Adrenal gland (tissue), 5 donors: ENCODE measurements around the gene TNS3.

Experiments
- CTCF ChIP-seq, 6 experiments: fragments of 450-650 bp in 4 of 6; fragments of 200-600 bp in 2 of 6; sonication (generic) in 1 of 6; IDR thresholded peaks; 1 replicate in 5 of 6; 2 replicates in 1 of 6; pipeline versions ENCODE4 v1.5.1 to v1.8.0; 2016 to 2021; ENCODE audit warnings: antibody characterized with exemption in 6 of 6, mild to moderate bottlenecking in 2 of 6, moderate library complexity in 1 of 6
- POLR2A ChIP-seq, 2 donors: fragments of 450-650 bp; IDR thresholded peaks; one replicate each; pipeline ENCODE4 v1.6.1; 2017; ENCODE audit warnings: antibody characterized with exemption in 2 of 2, mild to moderate bottlenecking in 2 of 2, moderate library complexity in 1 of 2
- donor health status: DM: no; HTN: no; CAD: no.

DNA sequence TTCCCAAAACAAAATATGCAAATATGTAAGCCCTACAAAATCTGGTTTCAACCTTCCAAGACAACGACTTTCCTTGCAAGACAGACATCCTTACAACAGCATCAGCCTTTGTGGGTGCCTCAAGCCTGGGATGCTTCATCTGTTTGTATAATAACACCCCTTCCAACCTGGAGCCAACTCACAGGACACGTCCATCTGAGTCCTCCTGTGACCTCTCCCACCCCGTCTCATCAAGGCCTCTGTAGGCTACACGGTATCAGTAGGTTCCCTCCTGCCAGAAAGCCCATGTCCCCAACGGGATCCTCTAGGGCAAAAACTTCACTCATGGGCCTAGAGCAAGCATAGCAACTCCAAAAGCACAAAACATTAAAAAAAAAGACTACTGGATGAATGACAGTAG is 173.2 kb downstream of the TNS3 start:
- no peak for TF ChIP-seq CTCF (IDR thresholded peaks at IDR 0.05)
- no peak for TF ChIP-seq POLR2A (IDR thresholded peaks at IDR 0.05)
